Stomach smooth muscle (tissue), 2 donors: Measurements from ENCODE around the gene TMEM164.
"Not testable (repeated sequence)": the region's sequence is repeated elsewhere in the genome, so short reads cannot be mapped to it uniquely, and the experiment has no call there.

Experiments
- H3K27ac ChIP-seq: one replicate; pipeline ENCODE4 v1.7.0; 2013; ENCODE audit warnings: mild to moderate bottlenecking, low read length, inconsistent platforms
- H3K27me3 ChIP-seq, 2 donors: one replicate each; pipeline ENCODE4 v1.7.0; 2013; ENCODE audit warnings: low read length in 2 of 2; ENCODE audit not compliant: insufficient read depth in 2 of 2, control insufficient read depth in 1 of 2
- H3K36me3 ChIP-seq, 2 donors: one replicate each; pipeline ENCODE4 v1.7.0; 2013; ENCODE audit warnings: low read length in 2 of 2; ENCODE audit not compliant: control insufficient read depth in 2 of 2, insufficient read depth in 2 of 2
- H3K4me1 ChIP-seq: one replicate; pipeline ENCODE4 v1.7.0; 2013; ENCODE audit warnings: low read length; ENCODE audit not compliant: control insufficient read depth, insufficient read depth
- H3K4me3 ChIP-seq, 2 donors: one replicate each; pipeline ENCODE4 v1.7.0; 2013; ENCODE audit warnings: low read length in 2 of 2
- H3K9ac ChIP-seq, 2 donors: one replicate each; pipeline ENCODE4 v1.7.0; 2013; ENCODE audit warnings: low read length in 2 of 2, mild to moderate bottlenecking in 1 of 2
- H3K9me3 ChIP-seq, 2 donors: one replicate each; pipeline ENCODE4 v1.7.0; 2013; ENCODE audit warnings: low read length in 2 of 2; ENCODE audit not compliant: control insufficient read depth in 2 of 2
- donor health status: healthy.
- donor health status: Pancreatic carcinoma.

The TMEM164 gene

GRCh38 chrX:110153896-110154295, 151.0 kb downstream of the TMEM164 start:
- no peaks in the 10 kb centered on the region for H3K9me3 ChIP-seq
- peaks cover 0 to 8% of the 10 kb centered on the region in 2 donors for H3K27me3 ChIP-seq
- H3K9ac ChIP-seq, result no peak overlapping the region
- no peak overlapping the region for H3K4me3 ChIP-seq
- H3K4me1 ChIP-seq, result no peaks in the 10 kb centered on the region
- no peak overlapping the region for H3K27ac ChIP-seq
- H3K36me3 ChIP-seq, result no peaks in the 10 kb centered on the region

- not testable (repeated sequence) for H3K9ac ChIP-seq, H3K27me3 ChIP-seq, H3K4me1 ChIP-seq, H3K27ac ChIP-seq, H3K4me3 ChIP-seq, H3K9me3 ChIP-seq, H3K36me3 ChIP-seq
Observed at GRCh38 chrX:110154328-110154727, 151.4 kb downstream of the TMEM164 start.

GRCh38 chrX:110155759-110156158, 152.8 kb downstream of the TMEM164 start:
- no peak overlapping the region for H3K4me3 ChIP-seq
- peaks cover 0 to 6% of the 10 kb centered on the region in 2 donors for H3K27me3 ChIP-seq
- no peak overlapping the region for H3K27ac ChIP-seq
- H3K36me3 ChIP-seq, result no peaks in the 10 kb centered on the region
- no peaks in the 10 kb centered on the region for H3K9me3 ChIP-seq
- H3K9ac ChIP-seq, result no peak overlapping the region
- no peaks in the 10 kb centered on the region for H3K4me1 ChIP-seq

- Histone ChIP-seq H3K9ac (no peak overlapping the region), H3K27ac (no peak overlapping the region), H3K4me3 (no peak overlapping the region), H3K27me3 (peaks cover 0 to 11% of the 10 kb centered on the region in 2 donors), H3K36me3 (no peaks in the 10 kb centered on the region), H3K4me1 (no peaks in the 10 kb centered on the region), H3K9me3 (no peaks in the 10 kb centered on the region)
Observed at GRCh38 chrX:110156167-110156754, 153.3 kb downstream of the TMEM164 start.

GRCh38 chrX:110157444-110157843, 154.5 kb downstream of the TMEM164 start:
- H3K4me1 ChIP-seq, result no peaks in the 10 kb centered on the region
- H3K36me3 ChIP-seq, result no peaks in the 10 kb centered on the region
- peaks cover 0 to 16% of the 10 kb centered on the region in 2 donors for H3K27me3 ChIP-seq
- no peak overlapping the region for H3K27ac ChIP-seq
- no peak overlapping the region for H3K9ac ChIP-seq
- no peaks in the 10 kb centered on the region for H3K9me3 ChIP-seq
- no peak overlapping the region for H3K4me3 ChIP-seq

GRCh38 chrX:110159235-110159634, 156.3 kb downstream of the TMEM164 start:
- H3K27me3 ChIP-seq, result peaks cover 0 to 19% of the 10 kb centered on the region in 2 donors
- H3K27ac ChIP-seq, result no peak overlapping the region
- H3K4me3 ChIP-seq, result no peak overlapping the region
- no peaks in the 10 kb centered on the region for H3K9me3 ChIP-seq
- H3K36me3 ChIP-seq, result no peaks in the 10 kb centered on the region
- H3K4me1 ChIP-seq, result no peaks in the 10 kb centered on the region
- H3K9ac ChIP-seq, result no peak overlapping the region

- Histone ChIP-seq H3K9ac (no peak overlapping the region), H3K36me3 (no peaks in the 10 kb centered on the region), H3K9me3 (no peaks in the 10 kb centered on the region), H3K27ac (no peak overlapping the region), H3K27me3 (peaks cover 0 to 17% of the 10 kb centered on the region in 2 donors), H3K4me1 (no peaks in the 10 kb centered on the region), H3K4me3 (no peak overlapping the region)
Observed at GRCh38 chrX:110159865-110160264, 157.0 kb downstream of the TMEM164 start.

- peaks cover 0 to 18% of the 10 kb centered on the region in 2 donors for H3K27me3 ChIP-seq
- H3K4me1 ChIP-seq, result no peaks in the 10 kb centered on the region
- no peak overlapping the region for H3K27ac ChIP-seq
- H3K4me3 ChIP-seq, result no peak overlapping the region
- H3K9me3 ChIP-seq, result no peaks in the 10 kb centered on the region
- H3K9ac ChIP-seq, result no peak overlapping the region
- H3K36me3 ChIP-seq, result no peaks in the 10 kb centered on the region
Observed at GRCh38 chrX:110161361-110161686, 158.4 kb downstream of the TMEM164 start.

- Histone ChIP-seq H3K4me3 (no peak overlapping the region), H3K36me3 (no peaks in the 10 kb centered on the region), H3K27ac (no peak overlapping the region), H3K4me1 (no peaks in the 10 kb centered on the region), H3K9ac (no peak overlapping the region), H3K9me3 (no peaks in the 10 kb centered on the region), H3K27me3 (peaks cover 0 to 18% of the 10 kb centered on the region in 2 donors)
Observed at GRCh38 chrX:110162131-110162530, 159.2 kb downstream of the TMEM164 start.

- H3K27ac ChIP-seq, result no peak overlapping the region
- no peak overlapping the region for H3K9ac ChIP-seq
- no peaks in the 10 kb centered on the region for H3K36me3 ChIP-seq
- H3K9me3 ChIP-seq, result no peaks in the 10 kb centered on the region
- no peak overlapping the region for H3K4me3 ChIP-seq
- H3K27me3 ChIP-seq, result peaks cover 0 to 19% of the 10 kb centered on the region in 2 donors
- H3K4me1 ChIP-seq, result no peaks in the 10 kb centered on the region
Observed at GRCh38 chrX:110162867-110163266, 160.0 kb downstream of the TMEM164 start.

GRCh38 chrX:110163488-110163887, 160.6 kb downstream of the TMEM164 start:
- Histone ChIP-seq H3K36me3 (no peaks in the 10 kb centered on the region), H3K27me3 (peaks cover 0 to 22% of the 10 kb centered on the region in 2 donors), H3K27ac (no peak overlapping the region), H3K4me1 (no peaks in the 10 kb centered on the region), H3K4me3 (no peak overlapping the region), H3K9ac (no peak overlapping the region), H3K9me3 (no peaks in the 10 kb centered on the region)
